Keratinocyte (primary cell): ENCODE results near the gene SUSD3. TPM values are rescaled to one million over a fixed set of nuclear protein-coding genes. Genes with fewer than 3 reads are reported as not detected.

ENCODE experiments used
- DNase-seq: peaks from one replicate; pipeline ENCODE4 v3.0.0-alpha.2; 2011; ENCODE audit warnings: low read depth, missing footprints, low spot score
- FAIRE-seq: peaks from 2 replicates; lab custom pipeline; 2011; peaks lifted over from hg19 to GRCh38; lab: Jason Lieb, UNC
- H2AFZ ChIP-seq: 2 replicates; pipeline ENCODE4 v1.6.0; 2012; ENCODE audit warnings: low read length, control low read depth, inconsistent platforms; ENCODE audit not compliant: control insufficient read depth
- H3K27ac ChIP-seq: 2 replicates; pipeline ENCODE4 v1.5.1; 2011; ENCODE audit warnings: low read length; ENCODE audit not compliant: control insufficient read depth, insufficient read depth
- H3K27me3 ChIP-seq: 3 replicates; pipeline ENCODE4 v1.6.0; 2011; ENCODE audit warnings: low read length; ENCODE audit not compliant: control insufficient read depth, insufficient read depth; ENCODE audit errors: extremely low read depth
- H3K36me3 ChIP-seq, 2 experiments: 2 replicates in 1 of 2; 3 replicates in 1 of 2; pipeline ENCODE4 v1.5.1; 2011; ENCODE audit warnings: low read length in 2 of 2, mild to moderate bottlenecking in 1 of 2; ENCODE audit not compliant: control insufficient read depth in 2 of 2, insufficient read depth in 2 of 2; ENCODE audit errors: extremely low read depth in 1 of 2
- H3K4me1 ChIP-seq: 3 replicates; pipeline ENCODE4 v1.5.1; 2011; ENCODE audit warnings: low read length; ENCODE audit not compliant: control insufficient read depth, insufficient read depth; ENCODE audit errors: extremely low read depth
- H3K4me2 ChIP-seq: 3 replicates; pipeline ENCODE4 v1.6.0; 2011; ENCODE audit warnings: low read depth, low read length; ENCODE audit not compliant: control insufficient read depth, insufficient read depth; ENCODE audit errors: extremely low read depth
- H3K4me3 ChIP-seq, 3 experiments: fragments of 200-600 bp in 1 of 3; sonication (generic) in 1 of 3; 2 replicates in 2 of 3; 3 replicates in 1 of 3; pipeline ENCODE4 v1.5.1; 2011 to 2016; ENCODE audit warnings: low read length in 3 of 3, mild to moderate bottlenecking in 3 of 3, control low read depth in 2 of 3, inconsistent platforms in 1 of 3, low read depth in 1 of 3, mixed read lengths in 1 of 3, mixed run types in 1 of 3, moderate library complexity in 1 of 3; ENCODE audit not compliant: control insufficient read depth in 2 of 3, insufficient read depth in 2 of 3; ENCODE audit errors: extremely low read depth in 1 of 3
- H3K79me2 ChIP-seq: 2 replicates; pipeline ENCODE4 v1.6.0; 2012; ENCODE audit warnings: low read length; ENCODE audit not compliant: control insufficient read depth, insufficient read depth
- H3K9ac ChIP-seq: 3 replicates; pipeline ENCODE4 v1.6.0; 2011; ENCODE audit warnings: low read length; ENCODE audit not compliant: control insufficient read depth, insufficient read depth; ENCODE audit errors: extremely low read depth
- H3K9me1 ChIP-seq: 3 replicates; pipeline ENCODE4 v1.6.0; 2011; ENCODE audit warnings: low read length; ENCODE audit not compliant: control insufficient read depth, insufficient read depth; ENCODE audit errors: extremely low read depth
- H3K9me3 ChIP-seq: 2 replicates; pipeline ENCODE4 v1.5.1; 2012; ENCODE audit warnings: low read depth, low read length; ENCODE audit not compliant: control insufficient read depth
- H4K20me1 ChIP-seq: 3 replicates; pipeline ENCODE4 v1.6.0; 2011; ENCODE audit warnings: low read length; ENCODE audit not compliant: control insufficient read depth, insufficient read depth; ENCODE audit errors: extremely low read depth
- CTCF ChIP-seq, 3 experiments: IDR thresholded peaks in 1 of 3; conservative IDR thresholded peaks in 1 of 3; optimal IDR thresholded peaks in 1 of 3; 2 replicates in 2 of 3; 3 replicates in 1 of 3; pipeline versions ENCODE3 to v1.5.1; 2011; ENCODE audit warnings: low read length in 3 of 3, mild to moderate bottlenecking in 3 of 3, moderate library complexity in 2 of 3, control low read depth in 1 of 3, inconsistent platforms in 1 of 3; ENCODE audit not compliant: insufficient read depth in 2 of 3; ENCODE audit errors: extremely low read depth in 1 of 3
- EZH2 ChIP-seq: IDR thresholded peaks from one replicate; pipeline ENCODE4 v1.6.1; 2012; ENCODE audit warnings: inconsistent platforms, mild to moderate bottlenecking, low read length, moderate library complexity
- dilution Hi-C: fragments of 300-500 bp; cut with MboI; formaldehyde crosslinking; loops from one replicate; pipeline ENCODE4 v1.7.0; 2020; ENCODE audit warnings: low sequenced_read_pairs; ENCODE audit not compliant: extremely low pct_ligation_motif_present
- polyA plus RNA-seq, 5 experiments: library from polyadenylated mRNA; depleted of rRNA in 3 of 5; stranded (reverse) in 3 of 5; stranded (forward) in 1 of 5; unstranded in 1 of 5; fragments of >200 nt; gene quantifications; 1 replicate in 1 of 5; 2 replicates in 3 of 5; 3 replicates in 1 of 5; pipeline versions ENCODE4 v1.2.1 to v1.2.3, GENCODE V29; 2011 to 2012; ENCODE audit warnings: missing spikeins in 2 of 5, low read depth in 1 of 5, low replicate concordance in 1 of 5

Gene SUSD3
- polyA plus RNA-seq, 1 donor (not counting 4 experiments of a cell fraction or from before 2014, with no cell fraction given), result 0.20 TPM

GRCh38 chr9:93064392-93065134 is 6.1 kb downstream of the SUSD3 start:
- peaks cover 25% of the 10 kb centered on the region for H3K27me3 ChIP-seq
- H3K79me2 ChIP-seq, result no peaks in the 10 kb centered on the region
- H3K36me3 ChIP-seq, result no peaks in the 10 kb centered on the region
- dilution Hi-C loops, result no loop called here
- no peak overlapping the region for H3K27ac ChIP-seq
- H4K20me1 ChIP-seq, result no peaks in the 10 kb centered on the region
- no peak overlapping the region for H3K9ac ChIP-seq
- TF ChIP-seq CTCF (optimal IDR thresholded peaks at IDR 0.05 in 1 of 3, IDR thresholded peaks at IDR 0.05 in 1 of 3, conservative IDR thresholded peaks at IDR 0.05 in 1 of 3; ENCODE audit: extremely low read depth in 1 of 3, insufficient read depth in 2 of 3, low read length in 3 of 3), result no peak
- TF ChIP-seq EZH2, result no peak
- no peaks in the 10 kb centered on the region for H3K4me1 ChIP-seq
- no peak for DNase-seq
- no peak overlapping the region for H2AFZ ChIP-seq
- H3K4me2 ChIP-seq, result no peak overlapping the region
- no peak overlapping the region for H3K4me3 ChIP-seq
- H3K9me1 ChIP-seq, result no peaks in the 10 kb centered on the region
- no peak for FAIRE-seq
- H3K9me3 ChIP-seq, result no peaks in the 10 kb centered on the region

GRCh38 chr9:93065135-93065720 is 6.7 kb downstream of the SUSD3 start:
- no peaks in the 10 kb centered on the region for H3K9me3 ChIP-seq
- no peak overlapping the region for H3K9ac ChIP-seq
- no peaks in the 10 kb centered on the region for H3K9me1 ChIP-seq
- no peaks in the 10 kb centered on the region for H3K36me3 ChIP-seq
- no peaks in the 10 kb centered on the region for H3K4me1 ChIP-seq
- no peak for DNase-seq
- H3K4me2 ChIP-seq, result no peak overlapping the region
- H3K27me3 ChIP-seq, result peaks cover 19% of the 10 kb centered on the region
- H4K20me1 ChIP-seq, result no peaks in the 10 kb centered on the region
- no peak for FAIRE-seq
- no peak overlapping the region for H2AFZ ChIP-seq
- no peaks in the 10 kb centered on the region for H3K79me2 ChIP-seq
- no peak overlapping the region for H3K27ac ChIP-seq
- TF ChIP-seq EZH2, result no peak
- TF ChIP-seq CTCF (optimal IDR thresholded peaks at IDR 0.05 in 1 of 3, IDR thresholded peaks at IDR 0.05 in 1 of 3, conservative IDR thresholded peaks at IDR 0.05 in 1 of 3; ENCODE audit: extremely low read depth in 1 of 3, insufficient read depth in 2 of 3, low read length in 3 of 3), result no peak
- H3K4me3 ChIP-seq, result no peak overlapping the region
- dilution Hi-C loops, result no loop called here
